VCaP (cell line): ENCODE results near the gene EVX2.

Experiments used
- H3K27ac ChIP-seq: fragments of 450-650 bp; 2 replicates; pipeline ENCODE4 v1.5.1; 2017
- CTCF ChIP-seq: fragments of 450-650 bp; conservative IDR thresholded peaks from 2 replicates; pipeline ENCODE4 v1.5.1; 2017; ENCODE audit warnings: mild to moderate bottlenecking, moderate library complexity

EVX2 gene

GRCh38 chr2:176103742-176104315, 20.1 kb upstream of the EVX2 start:
- no peak for TF ChIP-seq CTCF

GRCh38 chr2:176103194-176103593, 19.4 kb upstream of the EVX2 start:
- no peak for TF ChIP-seq CTCF
- no peak overlapping the region for H3K27ac ChIP-seq

More at GRCh38 chr2:176103742-176104315, 20.1 kb upstream of the EVX2 start:
- no peak overlapping the region for H3K27ac ChIP-seq

GRCh38 chr2:176102309-176102866, 18.6 kb upstream of the EVX2 start:
- no peak for TF ChIP-seq CTCF
- H3K27ac ChIP-seq, result no peak overlapping the region

- TF ChIP-seq CTCF, result no peak
These were observed 18.1 kb upstream of the EVX2 start for GRCh38 chr2:176101842-176102241.

GRCh38 chr2:176101216-176101830, 17.6 kb upstream of the EVX2 start:
- no peak for TF ChIP-seq CTCF
- H3K27ac ChIP-seq, result no peak overlapping the region

More at GRCh38 chr2:176101842-176102241, 18.1 kb upstream of the EVX2 start:
- H3K27ac ChIP-seq, result no peak overlapping the region

GRCh38 chr2:176100547-176101140, 16.9 kb upstream of the EVX2 start:
- no peak overlapping the region for H3K27ac ChIP-seq
- no peak for TF ChIP-seq CTCF

GRCh38 chr2:176099728-176100546, 16.2 kb upstream of the EVX2 start, which contains the start of gene HOXD12:
HOXD12 (plus strand) TSS chr2:176099795; CDS start chr2:176099802, 7 bp downstream.
- H3K27ac ChIP-seq, result no peak within 1 kb of the TSS
- no peak for TF ChIP-seq CTCF
